Fibroblast of lung (primary cell): Measurements from ENCODE around the gene ZNF474. TPM values are rescaled to one million over a fixed set of nuclear protein-coding genes. Genes with fewer than 3 reads are reported as not detected.
A peak's percentile ranks its signal among the peaks of the same experiment; 100 is the strongest.

Source experiments
- DNase-seq, 2 donors: peaks; one replicate each; pipeline versions ENCODE4 v3.0.0 to v3.0.0-alpha.2; 2010; ENCODE audit warnings: low read depth in 2 of 2
- H2AFZ ChIP-seq: 2 replicates; pipeline ENCODE4 v1.5.1; 2012; ENCODE audit warnings: low read length, control low read depth, inconsistent platforms
- H3K27ac ChIP-seq: 2 replicates; pipeline ENCODE4 v1.5.1; 2011; ENCODE audit warnings: low read length, control low read depth; ENCODE audit not compliant: insufficient read depth
- H3K27me3 ChIP-seq: 2 replicates; pipeline ENCODE4 v1.5.1; 2011; ENCODE audit warnings: mild to moderate bottlenecking, low read length; ENCODE audit not compliant: control insufficient read depth, insufficient read depth
- H3K36me3 ChIP-seq: 2 replicates; pipeline ENCODE4 v1.5.1; 2011; ENCODE audit warnings: low read length; ENCODE audit not compliant: control insufficient read depth, insufficient read depth
- H3K4me1 ChIP-seq: 2 replicates; pipeline ENCODE4 v1.5.1; 2011; ENCODE audit warnings: low read length; ENCODE audit not compliant: control insufficient read depth, insufficient read depth; ENCODE audit errors: extremely low read depth
- H3K4me2 ChIP-seq: 2 replicates; pipeline ENCODE4 v1.5.1; 2011; ENCODE audit warnings: low read length, control low read depth; ENCODE audit not compliant: insufficient read depth; ENCODE audit errors: extremely low read depth
- H3K4me3 ChIP-seq, 4 experiments: fragments of 200-600 bp in 1 of 4; sonication (generic) in 1 of 4; replicated peaks in 1 of 4; 2 replicates each; pipeline ENCODE4 v1.5.1; 2011 to 2016; ENCODE audit warnings: low read length in 4 of 4, low read depth in 3 of 4, mild to moderate bottlenecking in 3 of 4, control low read depth in 2 of 4, inconsistent platforms in 1 of 4, mixed read lengths in 1 of 4; ENCODE audit not compliant: insufficient read depth in 1 of 4; ENCODE audit errors: control extremely low read depth in 1 of 4
- H3K79me2 ChIP-seq: 2 replicates; pipeline ENCODE4 v1.5.1; 2012; ENCODE audit warnings: mild to moderate bottlenecking, low read length, inconsistent platforms; ENCODE audit not compliant: control insufficient read depth, insufficient read depth
- H3K9ac ChIP-seq: 2 replicates; pipeline ENCODE4 v1.5.1; 2011; ENCODE audit warnings: mild to moderate bottlenecking, low read length, control low read depth; ENCODE audit not compliant: insufficient read depth
- H3K9me3 ChIP-seq: 2 replicates; pipeline ENCODE4 v1.5.1; 2012; ENCODE audit warnings: low read depth, low read length; ENCODE audit not compliant: control insufficient read depth, insufficient read depth
- H4K20me1 ChIP-seq: 2 replicates; pipeline ENCODE4 v1.5.1; 2011; ENCODE audit warnings: low read length; ENCODE audit not compliant: control insufficient read depth, insufficient read depth; ENCODE audit errors: extremely low read depth
- CTCF ChIP-seq, 2 donors: IDR thresholded peaks in 1 of 2; conservative IDR thresholded peaks in 1 of 2; 1 replicate in 1 of 2; 2 replicates in 1 of 2; pipeline ENCODE4 v1.5.1; 2011 to 2012; ENCODE audit warnings: low read length in 2 of 2, control low read depth in 1 of 2, inconsistent platforms in 1 of 2, low read depth in 1 of 2, mild to moderate bottlenecking in 1 of 2
- EZH2 ChIP-seq: IDR thresholded peaks from 2 replicates; pipeline ENCODE4 v1.5.1; 2012; ENCODE audit warnings: low read length, control low read depth, mild to moderate bottlenecking; ENCODE audit errors: missing control alignments
- polyA plus RNA-seq, 2 donors: library from polyadenylated mRNA; depleted of rRNA in 1 of 2; stranded (reverse) in 1 of 2; unstranded in 1 of 2; fragments of >200 nt; gene quantifications; 2 replicates each; pipeline ENCODE4 v1.2.1, GENCODE V29; 2011 to 2012; ENCODE audit warnings: missing spikeins in 1 of 2
- total RNA-seq: library from RNA; depleted of rRNA; stranded (reverse); fragments of >200 nt; gene quantifications from 2 replicates; pipeline ENCODE4 v1.2.1, GENCODE V29; 2014

The ZNF474 gene
- total and polyA plus RNA-seq, 2 donors (not counting 1 experiment from before 2014, with no cell fraction given): 0.17 to 0.20 TPM

GRCh38 chr5:122156724-122157325 lies 27.5 kb downstream of the ZNF474 start:
- Histone ChIP-seq H4K20me1 (no peaks in the 10 kb centered on the region), H2AFZ (no peak overlapping the region), H3K36me3 (no peaks in the 10 kb centered on the region), H3K4me2 (no peak overlapping the region), H3K9ac (no peak overlapping the region), H3K27me3 (no peaks in the 10 kb centered on the region), H3K27ac (no peak overlapping the region), H3K4me1 (peaks cover 21% of the 10 kb centered on the region), H3K79me2 (no peaks in the 10 kb centered on the region), H3K4me3 (no peak overlapping the region), H3K9me3 (no peaks in the 10 kb centered on the region)
- TF ChIP-seq EZH2 (no peak), CTCF (conservative IDR thresholded peaks at IDR 0.05 in 1 of 2, IDR thresholded peaks at IDR 0.05 in 1 of 2; ENCODE audit: low read depth in 1 of 2, low read length in 2 of 2) (peak; percentile 49 to 54)
- peak; percentile 58 to 77 for DNase-seq

- TF ChIP-seq EZH2: no peak
- TF ChIP-seq CTCF (conservative IDR thresholded peaks at IDR 0.05 in 1 of 2, IDR thresholded peaks at IDR 0.05 in 1 of 2; ENCODE audit: low read depth in 1 of 2, low read length in 2 of 2): no peak
- Histone ChIP-seq H2AFZ (no peak overlapping the region), H3K4me2 (no peak overlapping the region), H3K79me2 (no peaks in the 10 kb centered on the region), H3K4me3 (no peak overlapping the region), H3K27ac (peak overlapping the region; percentile 83), H3K27me3 (no peaks in the 10 kb centered on the region), H3K4me1 (peaks cover 37% of the 10 kb centered on the region), H4K20me1 (no peaks in the 10 kb centered on the region), H3K9ac (no peak overlapping the region), H3K9me3 (no peaks in the 10 kb centered on the region), H3K36me3 (no peaks in the 10 kb centered on the region)
- peak in 1 of 2 donors; percentile 25 for DNase-seq
Measured at GRCh38 chr5:122162100-122162638, 32.8 kb downstream of the ZNF474 start.

GRCh38 chr5:122163121-122164069 lies 34.0 kb downstream of the ZNF474 start:
- Histone ChIP-seq H3K27me3 (no peaks in the 10 kb centered on the region), H3K4me3 (no peak overlapping the region), H3K9ac (peak overlapping the region; percentile 13), H2AFZ (peak overlapping the region; percentile 26), H3K4me1 (peaks cover 37% of the 10 kb centered on the region), H3K4me2 (peak overlapping the region; percentile 84), H4K20me1 (no peaks in the 10 kb centered on the region), H3K79me2 (no peaks in the 10 kb centered on the region), H3K36me3 (no peaks in the 10 kb centered on the region), H3K27ac (peak overlapping the region; percentile 83), H3K9me3 (no peaks in the 10 kb centered on the region)
- peak; percentile 90 to 97 for DNase-seq
- TF ChIP-seq EZH2: no peak
- no peak for TF ChIP-seq CTCF (conservative IDR thresholded peaks at IDR 0.05 in 1 of 2, IDR thresholded peaks at IDR 0.05 in 1 of 2; ENCODE audit: low read depth in 1 of 2, low read length in 2 of 2)
